GM12878 (cell line): ENCODE results near the gene GALNT3. TPM values are rescaled to one million over a fixed set of nuclear protein-coding genes. Genes with fewer than 3 reads are reported as not detected.

Experiments used
- ATAC-seq: fragments of 200-7000 bp; cut with Tn5 transposase; 3 replicates; pipeline ENCODE4 v1.9.1; 2020; ENCODE audit warnings: mild to moderate bottlenecking, moderate library complexity
- BruUV-seq: library from RNA; stranded (reverse); fragments of 400-500 nt; replicated peaks from 2 replicates; lab custom pipeline; 2021; lab: Mats Ljungman, UMichigan
- CTCF ChIA-PET: fragments of 300-600 bp; sonication (Branson Sonifier 250); formaldehyde crosslinking; extraction: SDS; loops from one replicate; lab custom pipeline; 2021; ENCODE audit warnings: inconsistent platforms; lab: Yijun Ruan, JAX
- POLR2A ChIA-PET: fragments of 350-600 bp; formaldehyde crosslinking; extraction: SDS; loops from one replicate; lab custom pipeline; 2021; ENCODE audit warnings: inconsistent platforms; lab: Charles Lee
- RAD21 ChIA-PET: fragments of 300-600 bp; sonication (Branson Sonifier 250); formaldehyde crosslinking; loops from one replicate; lab custom pipeline; 2023; ENCODE audit warnings: antibody characterized with exemption; ENCODE audit not compliant: unreplicated experiment; lab: Charles Lee
- SMC1A ChIA-PET: fragments of 300-600 bp; sonication (Branson Sonifier 250); formaldehyde crosslinking; loops from one replicate; lab custom pipeline; 2023; ENCODE audit not compliant: unreplicated experiment, uncharacterized antibody; lab: Charles Lee
- DNase-seq: peaks from one replicate; pipeline ENCODE4 v3.0.0-alpha.2; 2011; ENCODE audit warnings: low read depth, low spot score
- FAIRE-seq: peaks from 3 replicates; lab custom pipeline; 2011; peaks lifted over from hg19 to GRCh38; lab: Jason Lieb, UNC
- H2AFZ ChIP-seq: 2 replicates; pipeline ENCODE4 v1.6.0; 2011; ENCODE audit warnings: low read depth, low read length, control low read depth; ENCODE audit not compliant: control insufficient read depth
- H3K27ac ChIP-seq: 2 replicates; pipeline ENCODE4 v1.5.1; 2011; ENCODE audit warnings: control low read depth; ENCODE audit not compliant: control insufficient read depth, insufficient read depth
- H3K27me3 ChIP-seq, 2 experiments: replicated peaks in 1 of 2; 2 replicates each; pipeline versions ENCODE4 v1.6.0 to v1.6.1; 2011; ENCODE audit warnings: low read length in 1 of 2; ENCODE audit not compliant: control insufficient read depth in 2 of 2, insufficient read depth in 2 of 2
- H3K36me3 ChIP-seq, 2 experiments: 2 replicates each; pipeline ENCODE4 v1.5.1; 2011; ENCODE audit warnings: low read length in 1 of 2; ENCODE audit not compliant: control insufficient read depth in 2 of 2, insufficient read depth in 2 of 2
- H3K4me1 ChIP-seq: 2 replicates; pipeline ENCODE4 v1.6.1; 2011; ENCODE audit warnings: mild to moderate bottlenecking, low read length, moderate library complexity, mixed read lengths; ENCODE audit not compliant: control insufficient read depth, insufficient read depth
- H3K4me2 ChIP-seq: 2 replicates; pipeline ENCODE4 v1.6.0; 2011; ENCODE audit warnings: control low read depth; ENCODE audit not compliant: control insufficient read depth, insufficient read depth
- H3K4me3 ChIP-seq: fragments of 200-600 bp; sonication (generic); 2 replicates; pipeline ENCODE4 v1.5.1; 2016
- H3K79me2 ChIP-seq: 2 replicates; pipeline ENCODE4 v1.6.0; 2011; ENCODE audit warnings: low read length; ENCODE audit not compliant: control insufficient read depth, insufficient read depth
- H3K9ac ChIP-seq: 2 replicates; pipeline ENCODE4 v1.8.0; 2011; ENCODE audit warnings: low read length, control low read depth, mixed read lengths; ENCODE audit not compliant: control insufficient read depth, insufficient read depth
- H3K9me3 ChIP-seq: replicated peaks from 3 replicates; pipeline ENCODE4 v1.5.1; 2011; ENCODE audit warnings: mild to moderate bottlenecking, low read length; ENCODE audit not compliant: control insufficient read depth, insufficient read depth
- H4K20me1 ChIP-seq: 2 replicates; pipeline ENCODE4 v1.6.0; 2011; ENCODE audit not compliant: control insufficient read depth, insufficient read depth
- ATF3 ChIP-seq: IDR thresholded peaks from 2 replicates; pipeline ENCODE4 v1.6.1; 2011; ENCODE audit warnings: low read depth, mild to moderate bottlenecking, low read length, moderate library complexity, borderline replicate concordance; ENCODE audit errors: extremely low read depth
- CBFB ChIP-seq: IDR thresholded peaks from 2 replicates; pipeline ENCODE4 v1.6.1; 2016; ENCODE audit warnings: antibody characterized with exemption, low read depth
- GABPA ChIP-seq: IDR thresholded peaks from 2 replicates; pipeline ENCODE4 v1.6.1; 2014; ENCODE audit warnings: antibody characterized with exemption, low read depth, mild to moderate bottlenecking, inconsistent platforms
- MTA2 ChIP-seq: fragments of 450-650 bp; IDR thresholded peaks from 2 replicates; pipeline ENCODE4 v1.6.1; 2016; ENCODE audit warnings: low read depth, mild to moderate bottlenecking, moderate library complexity
- MXI1 ChIP-seq: fragments of 150-350 bp; IDR thresholded peaks from 2 replicates; pipeline ENCODE4 v1.6.1; 2011; ENCODE audit warnings: low read depth, mild to moderate bottlenecking, inconsistent platforms, low read length, improper control_type of control experiment
- PML ChIP-seq: IDR thresholded peaks from 2 replicates; pipeline ENCODE4 v1.6.1; 2012; ENCODE audit warnings: low read length, inconsistent platforms
- RAD21 ChIP-seq: IDR thresholded peaks from 2 replicates; pipeline ENCODE4 v1.6.1; 2011; ENCODE audit warnings: mild to moderate bottlenecking, low read depth, low read length, moderate library complexity; ENCODE audit not compliant: insufficient read depth
- ZBTB40 ChIP-seq: fragments of 450-650 bp; IDR thresholded peaks from 2 replicates; pipeline ENCODE4 v1.6.1; 2016; ENCODE audit warnings: mild to moderate bottlenecking, moderate library complexity, borderline replicate concordance
- whole genome bisulfite sequencing: methylation state at CpG from one replicate; pipeline ENCODE4 v1.1.6; 2016; ENCODE audit warnings: low lambda C conversion rate; ENCODE audit not compliant: insufficient replicate concordance, insufficient coverage; ENCODE audit errors: missing lambda C conversion rate; 5-methylcytosine and 5-hydroxymethylcytosine counted together
- in situ Hi-C: fragments of 300-500 bp; cut with MboI; formaldehyde crosslinking; loops from 9 replicates; pipeline ENCODE4 v1.14.3; 2018; ENCODE audit warnings: mixed read lengths
- intact Hi-C: fragments of 100-400 bp; cut with micrococcal nuclease; formaldehyde crosslinking; loops from one replicate; pipeline ENCODE4 v1.14.2; 2022; ENCODE audit not compliant: unreplicated experiment
- polyA plus RNA-seq, 11 experiments: library from polyadenylated mRNA; depleted of rRNA in 4 of 11; unstranded in 6 of 11; stranded (reverse) in 5 of 11; fragments of >200 nt; fragmentation: Nextera tagmentation in 4 of 11; fragmentation: Illumina TruSeq in 1 of 11; extraction: Ambion mirVana in 4 of 11; extraction: Trizol in 1 of 11; gene quantifications; 1 replicate in 1 of 11; 2 replicates in 10 of 11; pipeline versions ENCODE4 v1.2.1 to v1.2.3, GENCODE V29; 2011 to 2016; ENCODE audit warnings: inconsistent platforms in 2 of 11, missing spikeins in 2 of 11, low read depth in 1 of 11
- total RNA-seq, 4 experiments: library from RNA; depleted of rRNA in 3 of 4; stranded (reverse); fragments of >200 nt in 3 of 4; fragmentation: Illumina TruSeq in 1 of 4; extraction: Trizol in 1 of 4; gene quantifications; 2 replicates each; pipeline versions ENCODE4 v1.2.1 to v1.2.3, GENCODE V29; 2013 to 2021

The GALNT3 gene
- total and polyA plus RNA-seq, 10 of the 15 experiments (the other 5 are each of a cell fraction or from before 2014, with no cell fraction given), result 0.53 to 3.7 (median 1.1) TPM

GRCh38 chr2:165791421-165792103 lies 2.5 kb downstream of the GALNT3 start:
- no peaks in the 10 kb centered on the region for H3K9me3 ChIP-seq
- POLR2A ChIA-PET, result no interaction called here
- in situ Hi-C loops (no loop called here), intact Hi-C loops (loop anchor here (5.0 kb wide), 1 partner anchor 81 kb away; no protein-coding TSS in a partner anchor)
- H3K9ac ChIP-seq, result no peak overlapping the region
- FAIRE-seq, result no peak
- DNase-seq, result no peak
- H2AFZ ChIP-seq, result no peak overlapping the region
- SMC1A ChIA-PET, result no interaction called here
- no peak overlapping the region for H3K27ac ChIP-seq
- TF ChIP-seq PML (no peak), GABPA (no peak), MTA2 (no peak), ATF3 (no peak), RAD21 (no peak)
- RAD21 ChIA-PET, result no interaction called here
- peaks cover 6% of the 10 kb centered on the region for H3K4me1 ChIP-seq
- no peaks in the 10 kb centered on the region for H3K79me2 ChIP-seq
- H3K4me3 ChIP-seq, result no peak overlapping the region
- no TSS peak for BruUV-seq
- H3K4me2 ChIP-seq, result no peak overlapping the region
- H3K36me3 ChIP-seq, result no peaks in the 10 kb centered on the region
- ATAC-seq, result no peak
- CTCF ChIA-PET, result no interaction called here
- peaks cover 0 to 13% of the 10 kb centered on the region in 2 experiments; a peak in 3 of 4 replicates for H3K27me3 ChIP-seq
- WGBS, result 56% methylated on average over 2 of the region's 2 CpGs
- no peaks in the 10 kb centered on the region for H4K20me1 ChIP-seq

GRCh38 chr2:165790466-165790865 lies 3.6 kb downstream of the GALNT3 start:
- Histone ChIP-seq H3K4me3 (no peak overlapping the region), H3K27ac (no peak overlapping the region), H3K79me2 (no peaks in the 10 kb centered on the region), H3K9ac (no peak overlapping the region), H4K20me1 (no peaks in the 10 kb centered on the region), H3K9me3 (no peaks in the 10 kb centered on the region), H3K36me3 (no peaks in the 10 kb centered on the region), H3K4me2 (no peak overlapping the region), H2AFZ (no peak overlapping the region), H3K4me1 (peaks cover 6% of the 10 kb centered on the region), H3K27me3 (peaks cover 0 to 13% of the 10 kb centered on the region in 2 experiments; a peak in 3 of 4 replicates)
- TF ChIP-seq MXI1, result no peak
- TF ChIP-seq CBFB, result no peak
- TF ChIP-seq ZBTB40, result no peak
- intact Hi-C loops (loop anchor here (5.0 kb wide), 1 partner anchor 82 kb away; no protein-coding TSS in a partner anchor), in situ Hi-C loops (no loop called here)
- RAD21 ChIA-PET, result no interaction called here
- no TSS peak for BruUV-seq
- SMC1A ChIA-PET, result no interaction called here
- ATAC-seq, result no peak
- no peak for DNase-seq
- WGBS, result 95% methylated on average over 1 of the region's 1 CpG
- POLR2A ChIA-PET, result no interaction called here
- no peak for FAIRE-seq
- CTCF ChIA-PET, result no interaction called here
